Inferior parietal cortex (tissue), 1 donor: ENCODE data around the gene HSPA8.

Experiments
- DNase-seq: peaks from one replicate; pipeline ENCODE4 v3.0.0-alpha.2; 2016; ENCODE audit errors: extremely low spot score

Gene HSPA8

GRCh38 chr11:123047266-123047946 lies 14.5 kb downstream of the HSPA8 start:
- DNase-seq = no peak

- DNase-seq = no peak
Observed at GRCh38 chr11:123046473-123047259, 15.3 kb downstream of the HSPA8 start.

- DNase-seq = no peak
Observed at GRCh38 chr11:123045101-123045500, 16.8 kb downstream of the HSPA8 start.

GRCh38 chr11:123041185-123041584 lies 20.8 kb downstream of the HSPA8 start:
- DNase-seq = no peak

- no peak for DNase-seq
Observed at GRCh38 chr11:123040111-123040432, 21.9 kb downstream of the HSPA8 start.

- DNase-seq = no peak
Observed at GRCh38 chr11:123035831-123036230, 26.1 kb downstream of the HSPA8 start.

- DNase-seq = no peak
Observed at GRCh38 chr11:123034597-123034996, 27.3 kb downstream of the HSPA8 start.

- DNase-seq = no peak
Observed at GRCh38 chr11:123033895-123034294, 28.0 kb downstream of the HSPA8 start.

- no peak for DNase-seq
Observed at GRCh38 chr11:123030517-123030916, 31.4 kb downstream of the HSPA8 start.

- DNase-seq = peak; percentile 45
Observed at GRCh38 chr11:123020968-123021367, 41.0 kb downstream of the HSPA8 start.

GRCh38 chr11:123018702-123019101 lies 43.2 kb downstream of the HSPA8 start:
- no peak for DNase-seq

- no peak for DNase-seq
Observed at GRCh38 chr11:123011510-123011909, 50.4 kb downstream of the HSPA8 start.
